HepG2 (cell line): ENCODE results near the gene ZWILCH. TPM values are rescaled to one million over a fixed set of nuclear protein-coding genes. Genes with fewer than 3 reads are reported as not detected.

ENCODE experiments used
- ATAC-seq: fragments of 200-7000 bp; cut with Tn5 transposase; 3 replicates; pipeline ENCODE4 v1.9.1; 2020; ENCODE audit warnings: mild to moderate bottlenecking, moderate library complexity
- BruUV-seq: library from RNA; stranded (reverse); fragments of 400-500 nt; replicated peaks from 2 replicates; lab custom pipeline; 2021; lab: Mats Ljungman, UMichigan
- CTCF ChIA-PET: fragments of 300-600 bp; formaldehyde crosslinking; extraction: SDS; loops from one replicate; lab custom pipeline; 2021; ENCODE audit warnings: low total read pairs, inconsistent platforms, low intra/inter-chr PET ratio; lab: Yijun Ruan, JAX
- POLR2A ChIA-PET: fragments of 350-600 bp; sonication (Branson Sonifier 250); formaldehyde crosslinking; loops from one replicate; lab custom pipeline; 2020; ENCODE audit warnings: antibody characterized with exemption, inconsistent platforms; lab: Yijun Ruan, JAX
- DNase-seq: peaks from one replicate; pipeline ENCODE4 v3.0.0-alpha.2; 2015; ENCODE audit warnings: low spot score
- FAIRE-seq: peaks from 3 replicates; lab custom pipeline; 2011; peaks lifted over from hg19 to GRCh38; lab: Jason Lieb, UNC
- H2AFZ ChIP-seq: one replicate; pipeline ENCODE4 v1.6.1; 2011; ENCODE audit warnings: low read length, inconsistent platforms
- H3K27ac ChIP-seq: fragments of 300-600 bp; 3 replicates; pipeline ENCODE4 v1.8.0; 2011; ENCODE audit warnings: mixed run types, mild to moderate bottlenecking, mixed read lengths, low read length, inconsistent platforms; ENCODE audit not compliant: insufficient read depth; ENCODE audit errors: extremely low read length
- H3K27me3 ChIP-seq, 2 experiments: fragments of 200-600 bp in 1 of 2; 2 replicates in 1 of 2; 3 replicates in 1 of 2; pipeline versions ENCODE4 v1.6.0 to v1.8.0; 2011; ENCODE audit warnings: low read length in 2 of 2, mild to moderate bottlenecking in 2 of 2, moderate library complexity in 2 of 2, inconsistent platforms in 1 of 2; ENCODE audit not compliant: insufficient read depth in 2 of 2, control insufficient read depth in 1 of 2
- H3K36me3 ChIP-seq, 2 experiments: fragments of 200-600 bp in 1 of 2; replicated peaks in 1 of 2; 2 replicates in 1 of 2; 3 replicates in 1 of 2; pipeline versions ENCODE4 v1.5.1 to v1.8.0; 2011; ENCODE audit warnings: low read length in 2 of 2, inconsistent platforms in 1 of 2; ENCODE audit not compliant: insufficient read depth in 2 of 2, control insufficient read depth in 1 of 2
- H3K4me1 ChIP-seq: 2 replicates; pipeline ENCODE4 v1.5.1; 2012; ENCODE audit warnings: low read length, inconsistent platforms; ENCODE audit not compliant: insufficient read depth
- H3K4me2 ChIP-seq: 2 replicates; pipeline ENCODE4 v1.6.0; 2011; ENCODE audit warnings: low read depth, low read length, inconsistent platforms
- H3K4me3 ChIP-seq, 3 experiments: fragments of 200-600 bp in 1 of 3; sonication (generic), shearing (Covaris generic) in 1 of 3; replicated peaks in 1 of 3; 2 replicates each; pipeline ENCODE4 v1.5.1; 2011 to 2016; ENCODE audit warnings: low read length in 3 of 3, inconsistent platforms in 2 of 3, low read depth in 2 of 3, mild to moderate bottlenecking in 2 of 3, control low read depth in 1 of 3, mixed read lengths in 1 of 3; ENCODE audit not compliant: insufficient read depth in 1 of 3
- H3K79me2 ChIP-seq: one replicate; pipeline ENCODE4 v1.6.1; 2011; ENCODE audit warnings: low read length, inconsistent platforms; ENCODE audit not compliant: insufficient read depth
- H3K9ac ChIP-seq: 2 replicates; pipeline ENCODE4 v1.6.0; 2011; ENCODE audit warnings: mild to moderate bottlenecking, low read depth, low read length, inconsistent platforms; ENCODE audit not compliant: insufficient read depth
- H3K9me3 ChIP-seq: 2 replicates; pipeline ENCODE4 v1.5.1; 2012; ENCODE audit warnings: mild to moderate bottlenecking, low read length
- H4K20me1 ChIP-seq: 2 replicates; pipeline ENCODE4 v1.6.0; 2011; ENCODE audit warnings: inconsistent platforms, mild to moderate bottlenecking, low read length, moderate library complexity; ENCODE audit not compliant: insufficient read depth
- MAZ ChIP-seq, 2 experiments: sonication (generic) in 1 of 2; formaldehyde crosslinking in 1 of 2; IDR thresholded peaks; 2 replicates each; pipeline versions ENCODE4 v1.5.0 to v1.6.1; 2012 to 2020; ENCODE audit warnings: low read depth in 2 of 2, mild to moderate bottlenecking in 2 of 2, borderline replicate concordance in 1 of 2, improper control_type of control experiment in 1 of 2, low read length in 1 of 2, missing genetic modification reagents in 1 of 2, moderate library complexity in 1 of 2
- MLLT10 ChIP-seq: sonication (generic); formaldehyde crosslinking; IDR thresholded peaks from 2 replicates; pipeline ENCODE4 v1.4.0; 2020; ENCODE audit warnings: missing genetic modification reagents
- NR0B2 ChIP-seq: sonication (generic); formaldehyde crosslinking; IDR thresholded peaks from 2 replicates; pipeline ENCODE4 v1.4.0; 2020; ENCODE audit warnings: mild to moderate bottlenecking, missing genetic modification reagents
- ZNF580 ChIP-seq: IDR thresholded peaks from 2 replicates; pipeline ENCODE4 v1.6.1; 2016; ENCODE audit warnings: low read depth, borderline replicate concordance
- in situ Hi-C: cut with HindIII; loops from 2 replicates; pipeline ENCODE4 v1.10.0; 2017; ENCODE audit warnings: low pct_unique_long_range_greater_than_20kb; ENCODE audit not compliant: extremely low pct_ligation_motif_present
- intact Hi-C: fragments of 100-400 bp; cut with micrococcal nuclease; formaldehyde crosslinking; loops from one replicate; pipeline ENCODE4 v1.10.0; 2022; ENCODE audit not compliant: unreplicated experiment
- polyA plus RNA-seq, 8 experiments: library from polyadenylated mRNA; depleted of rRNA in 3 of 8; stranded (reverse) in 7 of 8; unstranded in 1 of 8; fragments of >200 nt; fragmentation: Illumina TruSeq in 4 of 8; extraction: Trizol in 4 of 8; gene quantifications; 2 replicates each; pipeline versions ENCODE4 v1.2.1 to v1.2.3, GENCODE V29; 2011 to 2016; ENCODE audit warnings: low read depth in 4 of 8, missing spikeins in 1 of 8, mixed read lengths in 1 of 8; ENCODE audit not compliant: insufficient read depth in 1 of 8
- total RNA-seq, 5 experiments: library from RNA; depleted of rRNA; stranded (reverse); fragments of >200 nt; fragmentation: Illumina TruSeq; extraction: Trizol; gene quantifications; 2 replicates each; pipeline ENCODE4 v1.2.3, GENCODE V29; 2016; ENCODE audit warnings: low read depth in 1 of 5

The ZWILCH gene
- total and polyA plus RNA-seq, 2 of the 13 experiments (the other 11 are each of a cell fraction or from before 2014, with no cell fraction given), result 9.5 to 27.8 TPM

- no peak for TF ChIP-seq MAZ (IDR thresholded peaks at IDR 0.05; ENCODE audit: borderline replicate concordance, low read depth, low read length)
- TF ChIP-seq MAZ (CRISPR knock-in tag; IDR thresholded peaks at IDR 0.05; ENCODE audit: low read depth), result no peak
- TF ChIP-seq NR0B2, result no peak
- no peak for TF ChIP-seq ZNF580 (CRISPR knock-in tag)
Measured at GRCh38 chr15:66586155-66586976, 81.2 kb downstream of the ZWILCH start (continued).

DNA sequence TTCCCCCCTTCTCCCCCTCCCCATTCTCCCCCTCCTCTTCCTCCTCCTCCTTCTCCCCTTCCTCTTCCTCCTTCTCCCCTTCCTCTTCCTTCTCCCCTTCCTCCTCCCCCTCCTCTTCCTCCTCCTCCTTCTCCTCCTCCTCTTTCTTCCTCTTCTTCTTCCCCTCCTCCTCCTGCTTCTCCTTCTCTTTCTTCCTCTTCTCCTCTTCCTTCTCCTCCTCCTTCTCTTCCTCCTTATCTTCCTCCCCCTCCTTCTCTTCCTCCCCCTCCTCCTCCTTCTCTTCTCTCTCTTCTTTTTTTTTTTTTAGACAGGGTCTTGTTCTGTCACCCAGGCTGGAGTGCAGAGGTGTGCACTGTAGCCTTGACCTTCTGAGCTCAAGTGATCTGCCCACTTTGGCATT lies 81.9 kb downstream of the ZWILCH start:
- peaks cover 4% of the 10 kb centered on the region for H3K79me2 ChIP-seq
- intact Hi-C loops, result no loop called here
- ChIA-PET CTCF (no interaction called here), POLR2A (no interaction called here)
- no peak overlapping the region for H3K9ac ChIP-seq
- H3K27me3 ChIP-seq, result no peaks in the 10 kb centered on the region
- no peak for FAIRE-seq
- no peaks in the 10 kb centered on the region for H4K20me1 ChIP-seq
- no peak for ATAC-seq
- no peak overlapping the region for H3K27ac ChIP-seq
- in situ Hi-C loops, result no loop called here
- H3K4me2 ChIP-seq, result no peak overlapping the region
- BruUV-seq, result no TSS peak
- no peaks in the 10 kb centered on the region for H3K36me3 ChIP-seq
- H3K4me1 ChIP-seq, result peaks cover 45% of the 10 kb centered on the region
- DNase-seq, result no peak
- H3K9me3 ChIP-seq, result no peaks in the 10 kb centered on the region
- no peak for TF ChIP-seq MLLT10 (CRISPR knock-in tag)
- no peak overlapping the region for H2AFZ ChIP-seq
- no peak overlapping the region for H3K4me3 ChIP-seq
